Colonic mucosa (tissue), 4 donors: ENCODE data around the gene H1-8. TPM values are rescaled to one million over a fixed set of nuclear protein-coding genes. Genes with fewer than 3 reads are reported as not detected.

Experiments used
- DNase-seq: peaks from one replicate; pipeline ENCODE4 v3.0.0-alpha.2; 2020
- H3K27ac ChIP-seq: fragments of 200-600 bp; one replicate; pipeline ENCODE4 v1.8.0; 2021
- H3K27me3 ChIP-seq: fragments of 200-600 bp; one replicate; pipeline ENCODE4 v1.8.0; 2021
- H3K36me3 ChIP-seq: fragments of 200-600 bp; one replicate; pipeline ENCODE4 v1.8.0; 2021
- H3K4me1 ChIP-seq: fragments of 200-600 bp; one replicate; pipeline ENCODE4 v1.8.0; 2021; ENCODE audit warnings: mild to moderate bottlenecking
- H3K4me3 ChIP-seq: fragments of 200-600 bp; one replicate; pipeline ENCODE4 v1.8.0; 2021
- H3K9ac ChIP-seq, 2 donors: one replicate each; pipeline ENCODE4 v1.7.0; 2013; ENCODE audit warnings: control low read depth in 2 of 2, low read depth in 2 of 2, low read length in 2 of 2
- H3K9me3 ChIP-seq: fragments of 200-600 bp; one replicate; pipeline ENCODE4 v1.8.0; 2021
- CTCF ChIP-seq: fragments of 200-600 bp; IDR thresholded peaks from one replicate; pipeline ENCODE4 v1.8.0; 2022; ENCODE audit warnings: antibody characterized with exemption, mild to moderate bottlenecking
- intact Hi-C: fragments of 100-400 bp; cut with DNase I; formaldehyde crosslinking; loops from one replicate; pipeline ENCODE4 v1.14.1; 2022
- total RNA-seq, 2 donors: library from RNA; stranded (reverse); fragmentation: NEBNext Ultra II Directional in 1 of 2; extraction: Animal tissue kit (Norgen Biotek cat#: 25700) in 1 of 2; gene quantifications; one replicate each; pipeline ENCODE4 v1.2.1, GENCODE V29; 2021
- donor health status: healthy.
- donor health status: DM: no; HTN: no; CAD: no.
- donor health status: DM: no; HTN: no; CAD: no.

Gene H1-8
- total RNA-seq, 2 donors from 2014 or later: not detected

- no peak for DNase-seq
- H3K9ac ChIP-seq: no peak overlapping the region
- H3K4me3 ChIP-seq: no peak overlapping the region
- no peaks in the 10 kb centered on the region for H3K27me3 ChIP-seq
- intact Hi-C loops: no loop called here
- H3K4me1 ChIP-seq: no peaks in the 10 kb centered on the region
- no peak overlapping the region for H3K27ac ChIP-seq
- TF ChIP-seq CTCF: no peak
- H3K9me3 ChIP-seq: no peaks in the 10 kb centered on the region
- no peaks in the 10 kb centered on the region for H3K36me3 ChIP-seq
Observed at GRCh38 chr3:129500334-129500658, 42.7 kb upstream of the H1-8 start.

GRCh38 chr3:129501630-129502029, 41.3 kb upstream of the H1-8 start:
- Histone ChIP-seq H3K36me3 (no peaks in the 10 kb centered on the region), H3K9me3 (no peaks in the 10 kb centered on the region), H3K9ac (no peak overlapping the region), H3K4me3 (no peak overlapping the region), H3K4me1 (no peaks in the 10 kb centered on the region), H3K27ac (no peak overlapping the region), H3K27me3 (no peaks in the 10 kb centered on the region)
- DNase-seq: no peak
- no peak for TF ChIP-seq CTCF
- intact Hi-C loops: no loop called here

GRCh38 chr3:129502641-129503408, 40.1 kb upstream of the H1-8 start:
- no peaks in the 10 kb centered on the region for H3K27me3 ChIP-seq
- DNase-seq: no peak
- no peak overlapping the region for H3K27ac ChIP-seq
- H3K36me3 ChIP-seq: no peaks in the 10 kb centered on the region
- H3K4me3 ChIP-seq: no peak overlapping the region
- TF ChIP-seq CTCF: no peak
- intact Hi-C loops: no loop called here
- no peaks in the 10 kb centered on the region for H3K4me1 ChIP-seq
- no peaks in the 10 kb centered on the region for H3K9me3 ChIP-seq
- H3K9ac ChIP-seq: no peak overlapping the region

- Histone ChIP-seq H3K4me3 (no peak overlapping the region), H3K27me3 (no peaks in the 10 kb centered on the region), H3K9ac (no peak overlapping the region), H3K27ac (no peak overlapping the region), H3K4me1 (no peaks in the 10 kb centered on the region), H3K36me3 (no peaks in the 10 kb centered on the region), H3K9me3 (no peaks in the 10 kb centered on the region)
- TF ChIP-seq CTCF: no peak
- DNase-seq: no peak
- intact Hi-C loops: no loop called here
Observed at GRCh38 chr3:129503471-129504291, 39.3 kb upstream of the H1-8 start.

- Histone ChIP-seq H3K36me3 (no peaks in the 10 kb centered on the region), H3K27ac (no peak overlapping the region), H3K27me3 (no peaks in the 10 kb centered on the region), H3K4me3 (no peak overlapping the region), H3K9me3 (no peaks in the 10 kb centered on the region), H3K4me1 (no peaks in the 10 kb centered on the region), H3K9ac (no peak overlapping the region)
- no peak for DNase-seq
- intact Hi-C loops: no loop called here
- TF ChIP-seq CTCF: no peak
Observed at GRCh38 chr3:129504471-129505100, 38.4 kb upstream of the H1-8 start.
